Esophagus muscularis mucosa (tissue), 4 donors: ENCODE data around the gene HOXD4. TPM values are rescaled to one million over a fixed set of nuclear protein-coding genes. Genes with fewer than 3 reads are reported as not detected.

Source experiments
- DNase-seq: peaks from one replicate; pipeline ENCODE4 v3.0.0-alpha.2; 2017; ENCODE audit errors: extremely low spot score
- H3K27ac ChIP-seq, 4 donors: fragments of 200-600 bp; sonication (generic); replicated peaks in 1 of 4; 1 replicate in 3 of 4; 2 replicates in 1 of 4; pipeline ENCODE4 v1.5.1; 2016 to 2019; ENCODE audit warnings: mild to moderate bottlenecking in 1 of 4
- H3K27me3 ChIP-seq, 4 donors: fragments of 200-600 bp; sonication (generic); one replicate each; pipeline versions ENCODE4 v1.5.1 to v1.6.0; 2016 to 2019
- H3K36me3 ChIP-seq, 4 donors: fragments of 200-600 bp; sonication (generic); one replicate each; pipeline ENCODE4 v1.5.1; 2016 to 2019
- H3K4me1 ChIP-seq, 4 donors: fragments of 200-600 bp; sonication (generic); one replicate each; pipeline ENCODE4 v1.5.1; 2016 to 2019
- H3K4me3 ChIP-seq, 4 donors: fragments of 200-600 bp; sonication (generic); 1 replicate in 2 of 4; 2 replicates in 2 of 4; pipeline ENCODE4 v1.5.1; 2016 to 2019; ENCODE audit warnings: mild to moderate bottlenecking in 4 of 4, moderate library complexity in 1 of 4
- H3K9me3 ChIP-seq, 4 donors: fragments of 200-600 bp; sonication (generic); 1 replicate in 3 of 4; 2 replicates in 1 of 4; pipeline ENCODE4 v1.5.1; 2016 to 2019
- CTCF ChIP-seq, 3 experiments: fragments of 200-600 bp in 2 of 3; fragments of 450-650 bp in 1 of 3; sonication (generic) in 2 of 3; IDR thresholded peaks; one replicate each; pipeline ENCODE4 v1.5.1; 2017 to 2019; ENCODE audit warnings: antibody characterized with exemption in 3 of 3, mild to moderate bottlenecking in 2 of 3, moderate library complexity in 1 of 3
- EP300 ChIP-seq: sonication (generic); formaldehyde crosslinking; IDR thresholded peaks from one replicate; pipeline ENCODE4 v1.6.1; 2017; ENCODE audit warnings: antibody characterized with exemption
- POLR2A ChIP-seq: fragments of 450-650 bp; IDR thresholded peaks from one replicate; pipeline ENCODE4 v1.6.1; 2017; ENCODE audit warnings: antibody characterized with exemption, moderate library complexity, mild to moderate bottlenecking, low read depth
- POLR2AphosphoS5 ChIP-seq, 2 donors: sonication (generic); formaldehyde crosslinking; IDR thresholded peaks; one replicate each; pipeline ENCODE4 v1.6.1; 2017; ENCODE audit warnings: antibody characterized with exemption in 2 of 2
- WGBS: methylation state at CpG from one replicate; pipeline ENCODE4 v1.1.5; 2018; 5-methylcytosine and 5-hydroxymethylcytosine counted together
- intact Hi-C: fragments of 100-400 bp; cut with DNase I; formaldehyde crosslinking; loops from one replicate; pipeline ENCODE4 v1.15.1; 2023
- total RNA-seq, 4 donors: library from RNA; depleted of rRNA; stranded (reverse); fragments of >200 nt; gene quantifications; one replicate each; pipeline versions ENCODE4 v1.1.0 to v1.2.1, GENCODE V29; 2016

Gene HOXD4
- total RNA-seq, 4 donors from 2014 or later: 0.66 to 2.9 (median 1.9) TPM

DNA sequence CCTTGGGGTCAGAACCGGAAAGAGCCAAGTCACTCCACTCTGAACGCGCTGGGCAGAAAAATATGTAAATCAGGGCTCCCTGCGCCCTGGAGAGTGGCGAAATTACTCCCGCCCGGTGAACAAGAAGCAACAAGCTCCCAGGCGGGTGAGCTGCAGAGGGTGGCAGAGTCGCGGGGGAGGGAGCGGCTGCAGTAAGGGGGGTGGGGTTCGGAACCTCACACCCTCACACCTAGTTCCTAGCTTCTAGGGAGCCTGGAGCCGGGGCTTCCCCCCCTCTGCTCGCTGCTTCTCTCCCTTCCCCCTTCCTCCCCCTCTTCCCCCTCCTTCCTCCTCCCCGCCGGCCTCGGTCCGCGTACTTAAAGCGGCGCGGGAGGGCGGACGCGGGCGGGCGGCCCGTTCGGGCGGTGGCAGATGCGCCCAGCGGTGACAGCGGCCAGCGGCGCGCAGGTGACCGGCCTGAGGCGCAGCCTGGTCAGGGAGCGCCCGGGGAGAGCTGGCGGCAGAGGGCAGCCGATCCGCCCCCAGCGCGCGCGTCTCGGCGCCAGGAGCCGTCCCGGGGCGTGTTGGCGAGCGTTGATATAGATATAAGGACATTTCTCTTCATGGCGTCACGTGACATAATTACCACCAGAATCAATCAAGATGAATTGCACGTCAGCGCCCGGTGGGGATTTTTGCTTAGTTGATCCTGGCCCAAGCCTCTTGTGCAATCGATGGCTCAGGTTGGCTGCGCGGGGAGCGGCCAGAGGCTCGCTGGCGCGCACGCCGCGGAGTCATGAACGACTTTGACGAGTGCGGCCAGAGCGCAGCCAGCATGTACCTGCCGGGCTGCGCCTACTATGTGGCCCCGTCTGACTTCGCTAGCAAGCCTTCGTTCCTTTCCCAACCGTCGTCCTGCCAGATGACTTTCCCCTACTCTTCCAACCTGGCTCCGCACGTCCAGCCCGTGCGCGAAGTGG, 44.5 kb upstream of the HOXD4 start, which contains the start of gene HOXD11:
Gene HOXD11 (plus strand): TSS at position 700 of the 959 bp plus-strand sequence. CDS start 76 bp downstream, at position 776.
- intact Hi-C loops: no loop called here
- Histone ChIP-seq H3K27ac (no peak within 1 kb of the TSS), H3K4me3 (peak within 1 kb of the TSS; percentile 20 to 49 (median 40)), H3K27me3 (peaks cover 12 to 99% (median 89%) of the 10 kb centered on the region in 4 donors), H3K36me3 (no peaks in the 10 kb centered on the region), H3K4me1 (peaks cover 26 to 61% (median 54%) of the 10 kb centered on the region in 4 donors), H3K9me3 (no peaks in the 10 kb centered on the region)
- WGBS: 8% methylated on average over 37 of the region's 85 CpGs
- no peak for DNase-seq
- TF ChIP-seq CTCF (IDR thresholded peaks at IDR 0.05) (no peak), EP300 (no peak), POLR2AphosphoS5 (IDR thresholded peaks at IDR 0.05) (no peak), POLR2A (no peak)

DNA sequence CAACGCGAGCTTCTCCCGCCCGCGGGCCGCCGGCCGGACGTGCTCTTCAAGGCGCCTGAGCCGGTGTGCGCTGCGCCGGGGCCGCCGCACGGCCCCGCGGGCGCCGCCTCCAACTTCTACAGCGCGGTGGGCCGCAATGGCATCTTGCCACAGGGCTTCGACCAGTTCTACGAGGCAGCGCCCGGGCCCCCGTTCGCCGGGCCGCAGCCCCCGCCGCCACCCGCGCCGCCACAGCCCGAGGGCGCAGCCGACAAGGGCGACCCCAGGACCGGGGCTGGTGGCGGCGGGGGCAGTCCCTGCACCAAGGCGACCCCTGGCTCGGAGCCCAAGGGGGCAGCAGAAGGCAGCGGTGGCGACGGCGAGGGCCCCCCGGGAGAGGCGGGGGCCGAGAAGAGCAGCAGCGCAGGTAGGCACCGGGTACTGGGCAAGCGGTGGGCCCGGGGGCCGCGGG, 43.6 kb upstream of the HOXD4 start:
- TF ChIP-seq CTCF (IDR thresholded peaks at IDR 0.05): no peak
- TF ChIP-seq POLR2AphosphoS5 (IDR thresholded peaks at IDR 0.05): no peak
- no peak for TF ChIP-seq POLR2A
- no peak for TF ChIP-seq EP300
- Histone ChIP-seq H3K4me3 (peak overlapping the region in 3 of 4 donors; percentile 30 to 49 (median 32)), H3K27me3 (peaks cover 12 to 99% (median 90%) of the 10 kb centered on the region in 4 donors), H3K4me1 (peaks cover 26 to 65% (median 57%) of the 10 kb centered on the region in 4 donors), H3K27ac (no peak overlapping the region), H3K36me3 (no peaks in the 10 kb centered on the region), H3K9me3 (no peaks in the 10 kb centered on the region)
- no CpG with 5 or more reads among the region's 59 CpGs for WGBS
- intact Hi-C loops: no loop called here
- no peak for DNase-seq

DNA sequence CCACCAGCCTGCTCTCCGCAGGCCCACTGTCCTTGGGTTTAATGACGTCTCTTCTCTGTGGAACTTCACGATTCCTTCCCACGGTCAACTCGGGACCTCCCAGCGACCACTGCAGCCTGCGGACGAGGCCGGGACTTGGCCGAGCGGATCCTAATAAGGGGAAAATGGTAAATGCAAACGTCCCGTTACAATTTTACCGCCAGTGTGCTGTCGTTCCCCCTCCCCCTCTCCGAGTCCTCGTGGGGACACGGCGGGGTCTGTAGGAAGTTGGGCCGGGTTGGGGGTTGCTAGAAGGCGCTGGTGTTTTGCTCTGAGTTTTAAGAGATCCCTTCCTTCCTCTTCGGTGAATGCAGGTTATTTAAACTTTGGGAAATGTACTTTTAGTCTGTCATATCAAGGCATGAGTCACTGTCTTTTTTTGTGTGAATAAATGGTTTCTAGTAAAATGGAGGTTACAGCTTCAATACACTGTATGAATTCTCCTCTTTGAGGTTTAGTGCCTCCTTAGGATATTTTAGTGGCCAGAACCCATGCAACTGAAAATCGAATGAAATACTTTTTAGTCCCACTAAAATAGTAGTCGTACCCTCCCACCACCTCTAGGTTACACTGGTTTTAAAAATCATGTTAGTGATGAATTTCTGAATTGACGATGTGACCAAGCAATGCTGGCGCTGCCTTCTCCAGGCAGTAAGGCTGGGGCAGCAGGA, 42.0 kb upstream of the HOXD4 start:
- Histone ChIP-seq H3K9me3 (no peaks in the 10 kb centered on the region), H3K27me3 (peaks cover 10 to 99% (median 92%) of the 10 kb centered on the region in 4 donors), H3K27ac (no peak overlapping the region), H3K4me3 (no peak overlapping the region), H3K36me3 (no peaks in the 10 kb centered on the region), H3K4me1 (peaks cover 21 to 58% (median 49%) of the 10 kb centered on the region in 4 donors)
- no peak for TF ChIP-seq POLR2A
- no peak for TF ChIP-seq CTCF (IDR thresholded peaks at IDR 0.05)
- no peak for TF ChIP-seq EP300
- TF ChIP-seq POLR2AphosphoS5 (IDR thresholded peaks at IDR 0.05): no peak
- intact Hi-C loops: no loop called here
- no peak for DNase-seq
- WGBS: 9% methylated on average over 26 of the region's 26 CpGs

DNA sequence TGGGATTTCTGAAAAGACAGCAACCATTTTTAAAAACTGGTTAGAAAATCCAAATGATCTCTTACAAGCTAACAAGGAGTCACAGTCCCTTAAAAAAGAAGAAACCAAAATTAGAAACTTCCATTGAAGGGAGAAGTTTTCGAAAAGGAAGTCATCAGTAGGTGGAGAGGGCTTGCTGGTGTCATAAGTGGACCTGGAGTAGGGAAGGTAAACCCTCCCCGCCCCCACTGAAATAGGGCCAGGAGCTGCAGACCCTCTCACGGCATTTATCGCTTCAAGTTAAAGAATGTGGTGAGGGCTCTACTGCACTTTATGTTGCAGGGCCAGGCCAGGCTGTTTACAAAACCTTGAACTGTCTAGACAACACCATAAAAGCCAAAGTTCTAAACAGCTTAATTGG, 41.4 kb upstream of the HOXD4 start:
- no peaks in the 10 kb centered on the region for H3K36me3 ChIP-seq
- peaks cover 16 to 52% (median 43%) of the 10 kb centered on the region in 4 donors for H3K4me1 ChIP-seq
- H3K27me3 ChIP-seq: peaks cover 5 to 99% (median 91%) of the 10 kb centered on the region in 4 donors
- intact Hi-C loops: no loop called here
- no peaks in the 10 kb centered on the region for H3K9me3 ChIP-seq
- H3K27ac ChIP-seq: no peak overlapping the region
- TF ChIP-seq POLR2A (no peak), POLR2AphosphoS5 (IDR thresholded peaks at IDR 0.05) (no peak), EP300 (no peak), CTCF (IDR thresholded peaks at IDR 0.05) (no peak)
- no peak overlapping the region for H3K4me3 ChIP-seq
- 18% methylated on average over 4 of the region's 4 CpGs for WGBS
- no peak for DNase-seq
